Endothelial cell of umbilical vein (primary cell): ENCODE data around the gene ESYT3.

Source experiments
- EZH2 ChIP-seq: IDR thresholded peaks from 2 replicates; pipeline ENCODE4 v1.6.1; 2012; ENCODE audit warnings: borderline replicate concordance, low read depth, mild to moderate bottlenecking, moderate library complexity, low read length, inconsistent platforms; ENCODE audit not compliant: severe bottlenecking
- FOS ChIP-seq: IDR thresholded peaks from 2 replicates; pipeline ENCODE4 v1.6.1; 2011; ENCODE audit warnings: mild to moderate bottlenecking, low read length, moderate library complexity, borderline replicate concordance; ENCODE audit not compliant: insufficient read depth
- JUN ChIP-seq: IDR thresholded peaks from 2 replicates; pipeline ENCODE4 v1.6.1; 2011; ENCODE audit warnings: borderline replicate concordance, low read depth; ENCODE audit not compliant: insufficient read length, insufficient read depth
- MYC ChIP-seq: IDR thresholded peaks from one replicate; pipeline ENCODE4 v1.6.1; 2011; ENCODE audit warnings: mild to moderate bottlenecking, low read depth, low read length
- POLR2A ChIP-seq: IDR thresholded peaks from 2 replicates; pipeline ENCODE4 v1.6.1; 2012; ENCODE audit warnings: low read depth, mild to moderate bottlenecking, control low read depth, low read length
- POLR2AphosphoS5 ChIP-seq: IDR thresholded peaks from 2 replicates; pipeline ENCODE4 v1.6.1; 2012; ENCODE audit warnings: low read depth, mild to moderate bottlenecking, control low read depth, low read length, moderate library complexity; ENCODE audit not compliant: insufficient read depth
- TF ChIP-seq, protein P1 (sequence below), 2 donors: IDR thresholded peaks; 1 replicate in 1 of 2; 2 replicates in 1 of 2; pipeline ENCODE4 v1.5.1; 2011; ENCODE audit warnings: low read length in 2 of 2, mild to moderate bottlenecking in 2 of 2, moderate library complexity in 2 of 2, control low read depth in 1 of 2, inconsistent platforms in 1 of 2, low read depth in 1 of 2; ENCODE audit not compliant: insufficient read depth in 1 of 2; ENCODE audit errors: extremely low read depth in 1 of 2
- TF ChIP-seq, protein P2 (sequence below): IDR thresholded peaks from 2 replicates; pipeline ENCODE4 v1.6.1; 2011; ENCODE audit not compliant: insufficient read depth, insufficient read length

DNA sequence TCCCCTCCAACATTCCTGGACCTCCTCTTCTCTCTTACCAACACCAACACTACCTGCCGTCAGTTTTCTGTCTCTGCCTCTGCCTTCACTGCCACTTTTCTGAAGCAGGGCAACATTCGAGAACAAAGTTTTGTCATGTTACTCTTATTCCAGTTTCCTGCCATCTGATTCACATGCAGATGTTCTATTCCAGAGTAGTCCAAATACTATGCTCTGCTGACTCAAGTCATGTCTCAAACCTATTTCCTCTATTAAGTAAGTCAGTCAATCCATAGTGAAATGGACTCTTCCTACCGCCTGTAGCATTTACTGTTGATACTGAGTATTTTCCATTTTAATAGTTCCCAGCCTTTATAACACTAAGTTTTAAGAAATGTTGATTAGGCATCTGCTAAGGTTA lies 43.4 kb downstream of the ESYT3 start:
- TF ChIP-seq EZH2 (no peak), JUN (no peak), POLR2AphosphoS5 (no peak), POLR2A (no peak), MYC (no peak), FOS (no peak)
- TF ChIP-seq, protein P1, sequence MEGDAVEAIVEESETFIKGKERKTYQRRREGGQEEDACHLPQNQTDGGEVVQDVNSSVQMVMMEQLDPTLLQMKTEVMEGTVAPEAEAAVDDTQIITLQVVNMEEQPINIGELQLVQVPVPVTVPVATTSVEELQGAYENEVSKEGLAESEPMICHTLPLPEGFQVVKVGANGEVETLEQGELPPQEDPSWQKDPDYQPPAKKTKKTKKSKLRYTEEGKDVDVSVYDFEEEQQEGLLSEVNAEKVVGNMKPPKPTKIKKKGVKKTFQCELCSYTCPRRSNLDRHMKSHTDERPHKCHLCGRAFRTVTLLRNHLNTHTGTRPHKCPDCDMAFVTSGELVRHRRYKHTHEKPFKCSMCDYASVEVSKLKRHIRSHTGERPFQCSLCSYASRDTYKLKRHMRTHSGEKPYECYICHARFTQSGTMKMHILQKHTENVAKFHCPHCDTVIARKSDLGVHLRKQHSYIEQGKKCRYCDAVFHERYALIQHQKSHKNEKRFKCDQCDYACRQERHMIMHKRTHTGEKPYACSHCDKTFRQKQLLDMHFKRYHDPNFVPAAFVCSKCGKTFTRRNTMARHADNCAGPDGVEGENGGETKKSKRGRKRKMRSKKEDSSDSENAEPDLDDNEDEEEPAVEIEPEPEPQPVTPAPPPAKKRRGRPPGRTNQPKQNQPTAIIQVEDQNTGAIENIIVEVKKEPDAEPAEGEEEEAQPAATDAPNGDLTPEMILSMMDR (IDR thresholded peaks at IDR 0.05; ENCODE audit: extremely low read depth in 1 of 2, insufficient read depth in 1 of 2, low read depth in 1 of 2, low read length in 2 of 2), result no peak
- TF ChIP-seq, protein P2, sequence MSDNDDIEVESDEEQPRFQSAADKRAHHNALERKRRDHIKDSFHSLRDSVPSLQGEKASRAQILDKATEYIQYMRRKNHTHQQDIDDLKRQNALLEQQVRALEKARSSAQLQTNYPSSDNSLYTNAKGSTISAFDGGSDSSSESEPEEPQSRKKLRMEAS, result no peak
